K562 (cell line): ENCODE data around the gene ZNF385C. TPM values are rescaled to one million over a fixed set of nuclear protein-coding genes. Genes with fewer than 3 reads are reported as not detected.
A peak's percentile ranks its signal among the peaks of the same experiment; 100 is the strongest.

ENCODE experiments used
- CREM ChIP-seq: IDR thresholded peaks from 2 replicates; pipeline ENCODE4 v1.6.1; 2014; ENCODE audit warnings: antibody characterized with exemption, low read depth
- CTBP1 ChIP-seq: fragments of 450-650 bp; IDR thresholded peaks from 2 replicates; pipeline ENCODE4 v1.6.1; 2016; ENCODE audit warnings: borderline replicate concordance
- DLX4 ChIP-seq: fragments of 250-450 bp; sonication (Bioruptor Pico); IDR thresholded peaks from 2 replicates; pipeline ENCODE4 v1.6.1; 2021; ENCODE audit warnings: mild to moderate bottlenecking
- HMG20B ChIP-seq: fragments of 250-450 bp; sonication (Bioruptor Pico); IDR thresholded peaks from 2 replicates; pipeline ENCODE4 v1.5.0; 2021; ENCODE audit warnings: mild to moderate bottlenecking
- HNRNPH1 ChIP-seq: fragments of 200-400 bp; formaldehyde crosslinking; optimal IDR thresholded peaks from 2 replicates; pipeline ENCODE3; 2017; ENCODE audit warnings: low read depth, mild to moderate bottlenecking, low read length, moderate library complexity
- ILF3 ChIP-seq: fragments of 450-650 bp; IDR thresholded peaks from 2 replicates; pipeline ENCODE4 v1.6.1; 2018; ENCODE audit warnings: antibody characterized with exemption, mild to moderate bottlenecking, moderate library complexity, borderline replicate concordance
- JUN ChIP-seq, 2 experiments: sonication (generic) in 1 of 2; formaldehyde crosslinking in 1 of 2; IDR thresholded peaks; 2 replicates each; pipeline versions ENCODE4 v1.6.1 to v1.8.0; 2012 to 2022; ENCODE audit warnings: borderline replicate concordance in 2 of 2, mild to moderate bottlenecking in 2 of 2, improper control_type of control experiment in 1 of 2, low read depth in 1 of 2, low read length in 1 of 2, missing genetic modification reagents in 1 of 2
- MAZ ChIP-seq, 2 experiments: fragments of 450-650 bp in 1 of 2; sonication (generic) in 1 of 2; formaldehyde crosslinking; IDR thresholded peaks in 1 of 2; conservative IDR thresholded peaks in 1 of 2; 2 replicates each; pipeline versions ENCODE4 v1.4.0 to v1.5.0; 2020; ENCODE audit warnings: mild to moderate bottlenecking in 1 of 2, missing genetic modification reagents in 1 of 2
- PATZ1 ChIP-seq: fragments of 250-450 bp; sonication (Bioruptor Pico); IDR thresholded peaks from 2 replicates; pipeline ENCODE4 v1.5.0; 2020; ENCODE audit warnings: mild to moderate bottlenecking, borderline replicate concordance
- PHB2 ChIP-seq: fragments of 450-650 bp; IDR thresholded peaks from 2 replicates; pipeline ENCODE4 v1.6.1; 2017; ENCODE audit warnings: low read depth
- PHF20 ChIP-seq: fragments of 450-650 bp; IDR thresholded peaks from 2 replicates; pipeline ENCODE4 v1.6.1; 2018; ENCODE audit not compliant: partially characterized antibody
- PRMT5 ChIP-seq: sonication (generic); formaldehyde crosslinking; IDR thresholded peaks from 2 replicates; pipeline ENCODE4 v1.5.0; 2020; ENCODE audit warnings: missing genetic modification reagents
- RBBP5 ChIP-seq: fragments of 200-600 bp; sonication (generic); IDR thresholded peaks from 2 replicates; pipeline ENCODE4 v1.6.1; 2012; ENCODE audit warnings: borderline replicate concordance, mild to moderate bottlenecking, low read length, control low read depth, inconsistent platforms; ENCODE audit not compliant: insufficient read depth, poor library complexity, severe bottlenecking
- RCOR1 ChIP-seq, 2 experiments: IDR thresholded peaks; 2 replicates each; pipeline ENCODE4 v1.6.1; 2012; ENCODE audit warnings: low read depth in 2 of 2, low read length in 2 of 2, borderline replicate concordance in 1 of 2, improper control_type of control experiment in 1 of 2
- SPI1 ChIP-seq: IDR thresholded peaks from 2 replicates; pipeline ENCODE4 v1.6.1; 2011; ENCODE audit warnings: low read depth, low read length, control low read depth, borderline replicate concordance
- SRSF1 ChIP-seq: fragments of 200-400 bp; formaldehyde crosslinking; IDR thresholded peaks from 2 replicates; pipeline ENCODE4 v1.6.1; 2017; ENCODE audit warnings: mild to moderate bottlenecking, low read depth, low read length, moderate library complexity
- TRIM28 ChIP-seq: fragments of 450-650 bp; IDR thresholded peaks from 2 replicates; pipeline ENCODE4 v1.6.1; 2017
- ZBTB1 ChIP-seq: sonication (generic); formaldehyde crosslinking; IDR thresholded peaks from 2 replicates; pipeline ENCODE4 v1.8.1; 2023; ENCODE audit warnings: missing genetic modification reagents, low read depth, mild to moderate bottlenecking, borderline replicate concordance
- ZC3H8 ChIP-seq: fragments of 450-650 bp; IDR thresholded peaks from 2 replicates; pipeline ENCODE4 v1.6.1; 2017
- polyA plus RNA-seq, 8 experiments: library from polyadenylated mRNA; depleted of rRNA in 4 of 8; stranded (reverse) in 5 of 8; unstranded in 3 of 8; fragments of >200 nt; fragmentation: Nextera tagmentation in 2 of 8; fragmentation: Illumina TruSeq in 1 of 8; extraction: Ambion mirVana in 2 of 8; extraction: Trizol in 1 of 8; gene quantifications; 2 replicates each; pipeline versions ENCODE4 v1.2.1 to v1.2.3, GENCODE V29; 2011 to 2014; ENCODE audit warnings: inconsistent platforms in 1 of 8, missing spikeins in 1 of 8
- total RNA-seq, 7 experiments: library from RNA; depleted of rRNA in 6 of 7; stranded (reverse); fragments of >200 nt in 6 of 7; fragmentation: Illumina TruSeq in 2 of 7; extraction: Trizol in 2 of 7; gene quantifications; 2 replicates each; pipeline versions ENCODE4 v1.2.1 to v1.2.3, GENCODE V29; 2011 to 2021; ENCODE audit warnings: low replicate concordance in 1 of 7
- TF ChIP-seq, protein P1 (sequence below): fragments of 450-650 bp; IDR thresholded peaks from 2 replicates; pipeline ENCODE4 v1.6.1; 2016; ENCODE audit warnings: borderline replicate concordance

ZNF385C gene
- total and polyA plus RNA-seq, 9 of the 15 experiments (the other 6 are each of a cell fraction or from before 2014, with no cell fraction given): 0.03 to 0.35 (median 0.18) TPM; not detected in 1

DNA sequence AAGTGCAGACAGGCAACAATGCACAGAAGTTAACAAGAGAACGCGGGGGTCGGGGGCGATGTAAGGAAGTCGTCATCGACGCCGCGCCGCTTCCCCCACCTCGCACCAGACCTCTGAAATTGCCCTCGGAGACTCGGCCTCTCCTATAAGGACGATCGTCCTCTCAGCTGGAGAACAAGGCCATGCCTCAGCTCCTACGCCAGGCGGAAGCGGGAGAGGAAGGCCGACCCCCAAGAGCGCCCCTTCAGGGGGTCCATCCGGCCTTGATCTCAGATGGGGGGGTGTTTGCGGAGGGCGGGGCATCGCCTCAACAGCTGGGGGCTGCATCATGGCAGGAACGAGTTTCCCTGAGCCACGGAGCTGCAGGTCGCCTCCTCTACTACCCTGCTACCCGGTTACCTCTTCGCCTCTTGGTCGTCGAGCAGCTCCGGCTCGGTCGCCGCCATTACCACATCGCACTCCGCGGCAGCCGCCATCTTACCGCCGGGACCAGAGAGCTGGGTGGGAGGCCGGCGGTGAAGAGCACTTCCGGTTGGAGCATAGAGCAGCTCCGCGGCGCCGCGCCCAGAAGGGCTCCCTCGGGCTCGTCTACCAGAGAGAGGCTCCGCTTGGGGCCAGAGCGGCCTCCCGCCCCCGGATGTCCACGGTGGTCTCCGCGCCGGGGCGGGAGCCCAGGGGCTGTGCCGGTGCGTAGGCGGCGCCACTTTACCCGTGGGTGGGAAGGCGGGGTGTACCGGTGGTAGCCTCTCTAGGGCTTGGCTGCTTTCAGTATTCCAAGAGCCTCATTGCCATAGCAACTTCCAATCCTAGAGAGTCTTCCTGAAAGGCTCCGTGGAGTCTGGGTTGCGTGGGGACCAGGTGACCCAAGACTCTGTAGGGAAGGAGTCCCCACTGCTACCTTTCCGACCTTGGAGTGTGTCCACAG is 81.1 kb downstream of the ZNF385C start, which contains the start of gene DNAJC7 (continued):
- TF ChIP-seq PATZ1 (CRISPR knock-in tag): peak; percentile 50; the same call in 1 of the 2 replicates
- no peak for TF ChIP-seq ZBTB1 (CRISPR knock-in tag)
- TF ChIP-seq HNRNPH1: no peak
- no peak for TF ChIP-seq DLX4 (CRISPR knock-in tag)
- TF ChIP-seq PHB2: peak; percentile 16; the same call in 1 of the 2 replicates
- no peak for TF ChIP-seq SRSF1
- peak; percentile 64; the same call in 1 of the 2 replicates for TF ChIP-seq CTBP1
- TF ChIP-seq HMG20B (CRISPR knock-in tag): no peak
- no peak for TF ChIP-seq ZC3H8
- peak; percentile 80 for TF ChIP-seq PHF20
- TF ChIP-seq MAZ (CRISPR knock-in tag; conservative IDR thresholded peaks at IDR 0.05 in 1 of 2, IDR thresholded peaks at IDR 0.05 in 1 of 2): peak; percentile 85 to 91
- 0 out of 2 replicates have a peak, but pooled peaks have one; percentile 36 for TF ChIP-seq JUN (IDR thresholded peaks at IDR 0.05; ENCODE audit: borderline replicate concordance, low read depth, low read length)
- TF ChIP-seq JUN (CRISPR knock-in tag; IDR thresholded peaks at IDR 0.05; ENCODE audit: borderline replicate concordance): no peak
- no peak for TF ChIP-seq RCOR1 (IDR thresholded peaks at IDR 0.05; ENCODE audit: borderline replicate concordance in 1 of 2, low read depth in 2 of 2, low read length in 2 of 2)
- no peak for TF ChIP-seq ILF3
- TF ChIP-seq RBBP5: peak; percentile 95
- peak; percentile 90 for TF ChIP-seq CREM
- no peak for TF ChIP-seq PRMT5 (CRISPR knock-in tag)
- no peak for TF ChIP-seq TRIM28
- TF ChIP-seq SPI1: 0 out of 2 replicates have a peak, but pooled peaks have one; percentile 11
- TF ChIP-seq, protein P1, sequence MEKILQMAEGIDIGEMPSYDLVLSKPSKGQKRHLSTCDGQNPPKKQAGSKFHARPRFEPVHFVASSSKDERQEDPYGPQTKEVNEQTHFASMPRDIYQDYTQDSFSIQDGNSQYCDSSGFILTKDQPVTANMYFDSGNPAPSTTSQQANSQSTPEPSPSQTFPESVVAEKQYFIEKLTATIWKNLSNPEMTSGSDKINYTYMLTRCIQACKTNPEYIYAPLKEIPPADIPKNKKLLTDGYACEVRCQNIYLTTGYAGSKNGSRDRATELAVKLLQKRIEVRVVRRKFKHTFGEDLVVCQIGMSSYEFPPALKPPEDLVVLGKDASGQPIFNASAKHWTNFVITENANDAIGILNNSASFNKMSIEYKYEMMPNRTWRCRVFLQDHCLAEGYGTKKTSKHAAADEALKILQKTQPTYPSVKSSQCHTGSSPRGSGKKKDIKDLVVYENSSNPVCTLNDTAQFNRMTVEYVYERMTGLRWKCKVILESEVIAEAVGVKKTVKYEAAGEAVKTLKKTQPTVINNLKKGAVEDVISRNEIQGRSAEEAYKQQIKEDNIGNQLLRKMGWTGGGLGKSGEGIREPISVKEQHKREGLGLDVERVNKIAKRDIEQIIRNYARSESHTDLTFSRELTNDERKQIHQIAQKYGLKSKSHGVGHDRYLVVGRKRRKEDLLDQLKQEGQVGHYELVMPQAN: peak; percentile 57
